Fibroblast of skin of back (primary cell): Measurements from ENCODE around the gene ARL17B.
"Not testable (repeated sequence)": the region's sequence is repeated elsewhere in the genome, so short reads cannot be mapped to it uniquely, and the experiment has no call there.

Experiments used
- DNase-seq: peaks from one replicate; pipeline ENCODE4 v3.0.0-alpha.2; 2013

ARL17B gene

DNA sequence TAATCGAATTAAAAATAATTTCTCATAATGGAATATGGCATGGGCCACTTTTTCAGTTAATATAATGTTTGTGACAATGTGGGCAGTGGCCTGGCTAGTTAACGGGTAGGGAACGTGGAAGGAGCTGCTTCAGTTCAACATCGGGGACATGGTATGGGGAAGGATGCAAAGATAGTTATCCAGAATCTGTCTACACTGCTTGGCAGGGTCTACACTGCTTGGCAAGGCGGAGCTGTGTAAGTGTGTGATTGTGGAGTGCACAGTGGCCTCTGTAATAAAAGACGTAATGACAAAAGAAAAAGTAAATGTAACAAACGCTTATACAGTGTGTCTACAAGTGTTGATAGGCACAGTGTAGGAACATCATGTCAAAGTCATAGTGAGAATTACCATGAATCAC is 74.0 kb downstream of the ARL17B start:
- not testable (repeated sequence) for DNase-seq

GRCh38 chr17:46286764-46287221 is 74.8 kb downstream of the ARL17B start:
- peak; percentile 59 for DNase-seq

GRCh38 chr17:46285500-46285899 is 76.1 kb downstream of the ARL17B start:
- not testable (repeated sequence) for DNase-seq

- DNase-seq = not testable (repeated sequence)
Observed at GRCh38 chr17:46284467-46284866, 77.1 kb downstream of the ARL17B start.

DNA sequence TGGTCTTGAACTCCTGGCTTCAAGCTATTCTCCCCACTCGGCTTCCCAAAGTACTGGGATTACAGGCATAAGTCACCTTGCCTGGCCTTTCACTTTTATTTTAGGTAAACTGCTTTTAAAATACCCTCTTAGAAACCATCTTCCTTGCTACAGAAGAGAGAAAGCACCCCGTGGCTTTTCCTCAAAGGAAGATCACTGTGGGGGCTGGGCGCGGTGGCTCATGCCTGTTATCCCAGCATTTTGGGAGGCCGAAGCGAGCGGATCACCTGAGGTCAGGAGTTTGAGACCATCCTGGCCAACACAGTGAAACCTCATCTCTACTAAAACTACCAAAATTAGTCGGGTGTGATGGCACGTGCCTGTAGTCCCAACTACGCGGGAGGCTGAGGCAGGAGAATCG is 78.9 kb downstream of the ARL17B start:
- DNase-seq = not testable (repeated sequence)

DNA sequence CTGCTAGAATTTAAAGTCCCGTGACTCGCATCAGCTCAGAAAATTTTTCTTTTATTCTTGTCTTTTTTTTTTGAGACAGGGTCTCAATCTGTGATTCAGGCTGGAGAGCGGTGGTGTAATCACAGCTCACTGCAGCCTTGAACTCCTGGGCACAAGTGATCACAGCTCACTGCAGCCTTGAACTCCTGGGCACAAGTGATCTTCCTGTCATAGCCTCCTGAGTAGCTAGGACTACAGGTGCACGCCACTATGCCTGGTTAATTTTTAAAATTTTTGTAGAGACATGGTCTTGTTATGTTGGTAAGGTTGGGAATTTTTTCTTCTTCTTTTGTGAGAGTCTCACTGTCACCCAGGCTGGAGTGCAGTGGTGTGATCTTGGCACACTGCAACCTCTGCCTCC is 80.2 kb downstream of the ARL17B start:
- DNase-seq = not testable (repeated sequence)

GRCh38 chr17:46276728-46277479 is 84.7 kb downstream of the ARL17B start:
- not testable (repeated sequence) for DNase-seq

GRCh38 chr17:46274238-46274637 is 87.3 kb downstream of the ARL17B start:
- DNase-seq = no peak

- DNase-seq = no peak
Observed at GRCh38 chr17:46273541-46274236, 87.9 kb downstream of the ARL17B start.

GRCh38 chr17:46270032-46270431 is 91.5 kb downstream of the ARL17B start:
- no peak for DNase-seq

- peak; percentile 90 for DNase-seq
Observed at GRCh38 chr17:46266656-46267544, 94.7 kb downstream of the ARL17B start.

- peak; percentile 43 for DNase-seq
Observed at GRCh38 chr17:46266063-46266655, 95.4 kb downstream of the ARL17B start.

GRCh38 chr17:46264456-46265198 is 96.9 kb downstream of the ARL17B start:
- peak; percentile 75 for DNase-seq

DNA sequence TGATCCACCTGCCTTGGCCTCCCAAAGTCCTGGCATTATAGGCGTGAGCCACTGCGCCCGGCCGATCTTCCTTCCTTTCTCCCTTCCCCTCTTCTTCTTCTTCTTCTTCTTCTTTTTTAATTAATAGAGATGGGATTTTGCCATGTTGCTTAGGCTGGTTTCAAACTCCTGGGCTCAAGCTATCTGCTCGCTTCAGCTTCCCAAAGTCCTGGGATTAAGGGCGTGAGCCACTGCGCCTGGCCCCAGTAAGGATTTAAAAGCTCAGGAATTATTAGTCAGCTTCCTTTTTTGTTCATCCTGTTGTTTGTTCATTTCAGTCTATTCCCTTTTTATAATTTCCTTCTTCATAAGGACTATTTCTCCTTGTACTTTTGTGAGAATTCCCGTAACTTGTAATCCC is 99.3 kb downstream of the ARL17B start:
- DNase-seq = no peak

- not testable (repeated sequence) for DNase-seq
Observed at GRCh38 chr17:46259845-46260661, 101.5 kb downstream of the ARL17B start.

DNA sequence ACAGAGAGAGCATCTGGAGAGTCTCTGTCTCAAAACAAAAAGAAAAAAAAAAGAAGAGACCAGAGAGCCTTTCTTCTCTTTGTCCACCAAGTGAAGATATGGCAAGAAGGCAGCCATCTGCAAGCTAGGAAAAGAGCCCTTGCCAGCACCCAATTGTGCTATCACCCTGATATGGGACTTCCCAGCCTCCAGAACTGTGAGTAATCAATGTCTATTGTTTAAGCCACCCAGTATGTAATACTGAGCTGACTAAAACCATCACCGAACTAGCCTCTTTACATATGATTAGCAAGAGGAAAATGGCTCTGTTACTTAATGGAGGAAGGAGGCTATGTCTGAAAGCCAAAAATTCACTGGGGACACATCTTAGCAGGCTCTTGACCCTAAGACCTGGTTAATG is 105.2 kb downstream of the ARL17B start:
- DNase-seq = not testable (repeated sequence)

GRCh38 chr17:46254215-46254614 is 107.4 kb downstream of the ARL17B start:
- DNase-seq = not testable (repeated sequence)

- DNase-seq = peak; percentile 18
Observed at GRCh38 chr17:46253722-46254121, 107.8 kb downstream of the ARL17B start.

DNA sequence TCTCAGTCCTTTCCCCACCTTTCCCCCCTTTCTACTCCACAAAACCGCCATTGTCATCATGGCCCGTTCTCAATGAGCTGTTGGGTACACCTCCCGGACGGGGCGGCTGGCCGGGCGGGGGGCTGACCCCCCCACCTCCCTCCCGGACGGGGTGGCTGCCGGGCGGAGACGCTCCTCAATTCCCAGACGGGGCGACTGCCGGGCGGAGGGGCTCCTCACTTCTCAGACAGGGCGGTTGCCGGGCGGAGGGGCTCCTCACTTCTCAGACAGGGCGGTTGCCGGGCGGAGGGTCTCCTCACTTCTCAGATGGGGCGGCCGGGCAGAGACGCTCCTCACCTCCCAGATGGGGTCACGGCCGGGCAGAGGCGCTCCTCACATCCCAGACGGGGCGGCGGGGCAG is 108.8 kb downstream of the ARL17B start:
- DNase-seq = not testable (repeated sequence)

GRCh38 chr17:46249153-46249552 is 112.4 kb downstream of the ARL17B start:
- DNase-seq = not testable (repeated sequence)
